SK-N-SH (cell line): Measurements from ENCODE around the gene SLC36A3. TPM values are rescaled to one million over a fixed set of nuclear protein-coding genes. Genes with fewer than 3 reads are reported as not detected.

Experiments used
- CTCF ChIA-PET: fragments of 300-600, 350-600 bp; formaldehyde crosslinking; extraction: SDS; loops from one replicate; lab custom pipeline; 2021; lab: Yijun Ruan, JAX
- POLR2A ChIA-PET: fragments of 350-600 bp; sonication (Branson Sonifier 250); formaldehyde crosslinking; extraction: SDS; loops from one replicate; lab custom pipeline; 2020; ENCODE audit warnings: antibody characterized with exemption, inconsistent platforms; lab: Yijun Ruan, JAX
- DNase-seq: peaks from one replicate; pipeline ENCODE4 v3.0.0; 2012
- H2AFZ ChIP-seq: fragments of 200-600 bp; sonication (generic); 2 replicates; pipeline ENCODE4 v1.8.1; 2016; ENCODE audit warnings: antibody characterized with exemption, mild to moderate bottlenecking, low read depth
- H3F3A ChIP-seq: fragments of 200-600 bp; sonication (generic); replicated peaks from 2 replicates; pipeline ENCODE3; 2016; ENCODE audit warnings: antibody characterized with exemption, mild to moderate bottlenecking; ENCODE audit not compliant: insufficient read depth
- H3K27ac ChIP-seq, 2 experiments: fragments of 200-500 bp in 1 of 2; fragments of 200-600 bp in 1 of 2; sonication (Bioruptor generic) in 1 of 2; sonication (generic), shearing (Covaris generic) in 1 of 2; 2 replicates each; pipeline versions ENCODE4 v1.5.1 to v1.6.1; 2014 to 2016; ENCODE audit warnings: low read depth in 2 of 2, inconsistent platforms in 1 of 2, low read length in 1 of 2, mild to moderate bottlenecking in 1 of 2, mixed read lengths in 1 of 2
- H3K27me3 ChIP-seq: fragments of 200-600 bp; sonication (generic), shearing (Covaris generic); 2 replicates; pipeline ENCODE4 v1.6.1; 2016; ENCODE audit warnings: mixed run types; ENCODE audit not compliant: insufficient read depth
- H3K36me3 ChIP-seq, 2 experiments: fragments of 200-500 bp in 1 of 2; fragments of 200-600 bp in 1 of 2; sonication (Bioruptor generic) in 1 of 2; sonication (generic) in 1 of 2; replicated peaks in 1 of 2; 2 replicates each; pipeline versions ENCODE3 to v1.5.1; 2014 to 2016; ENCODE audit warnings: low read length in 1 of 2, mild to moderate bottlenecking in 1 of 2; ENCODE audit not compliant: insufficient read depth in 2 of 2, control insufficient read depth in 1 of 2
- H3K4me1 ChIP-seq, 2 experiments: fragments of 200-500 bp in 1 of 2; fragments of 200-600 bp in 1 of 2; sonication (Bioruptor generic) in 1 of 2; sonication (generic), shearing (Covaris generic) in 1 of 2; 2 replicates each; pipeline versions ENCODE4 v1.5.1 to v1.6.1; 2014 to 2016; ENCODE audit warnings: low read depth in 1 of 2, low read length in 1 of 2, mixed run types in 1 of 2; ENCODE audit not compliant: insufficient read depth in 2 of 2, control insufficient read depth in 1 of 2
- H3K4me2 ChIP-seq: fragments of 200-600 bp; sonication (generic), shearing (Covaris generic); 2 replicates; pipeline ENCODE4 v1.6.1; 2017; ENCODE audit warnings: mixed run types
- H3K4me3 ChIP-seq, 2 experiments: fragments of 200-500 bp in 1 of 2; fragments of 200-600 bp in 1 of 2; sonication (Bioruptor generic) in 1 of 2; sonication (generic), shearing (Covaris generic) in 1 of 2; 2 replicates each; pipeline versions ENCODE4 v1.5.1 to v1.8.1; 2014 to 2016; ENCODE audit warnings: low read depth in 2 of 2, inconsistent platforms in 1 of 2, low read length in 1 of 2, mild to moderate bottlenecking in 1 of 2, mixed read lengths in 1 of 2, moderate library complexity in 1 of 2
- H3K79me2 ChIP-seq: fragments of 200-600 bp; sonication (generic); 2 replicates; pipeline ENCODE4 v1.8.1; 2017; ENCODE audit warnings: mild to moderate bottlenecking; ENCODE audit not compliant: insufficient read depth
- H3K9ac ChIP-seq: fragments of 200-600 bp; sonication (generic); 2 replicates; pipeline ENCODE4 v1.6.1; 2017; ENCODE audit warnings: mixed run types
- H3K9me2 ChIP-seq: fragments of 200-600 bp; sonication (generic); 2 replicates; pipeline ENCODE4 v1.6.1; 2017; ENCODE audit warnings: mixed run types
- H3K9me3 ChIP-seq: fragments of 200-600 bp; sonication (generic); 2 replicates; pipeline ENCODE4 v1.6.1; 2017; ENCODE audit warnings: mixed run types, mild to moderate bottlenecking, moderate library complexity
- H4K20me1 ChIP-seq: fragments of 200-600 bp; sonication (generic); 2 replicates; pipeline ENCODE4 v1.6.1; 2017; ENCODE audit warnings: mild to moderate bottlenecking, mixed run types; ENCODE audit not compliant: insufficient read depth
- CHD2 ChIP-seq: fragments of 150-350 bp; IDR thresholded peaks from 2 replicates; pipeline ENCODE4 v1.6.1; 2018; ENCODE audit warnings: low read length; ENCODE audit not compliant: partially characterized antibody
- ELF1 ChIP-seq: IDR thresholded peaks from 2 replicates; pipeline ENCODE4 v1.4.0; 2012
- EP300 ChIP-seq, 2 experiments: IDR thresholded peaks; 2 replicates each; pipeline versions ENCODE4 v1.4.0 to v1.6.1; 2012; ENCODE audit warnings: borderline replicate concordance in 1 of 2, low read depth in 1 of 2, low read length in 1 of 2
- EZH2phosphoT487 ChIP-seq: fragments of 200-600 bp; sonication (generic); IDR thresholded peaks from 2 replicates; pipeline ENCODE4 v1.6.1; 2017; ENCODE audit warnings: low read depth, mixed run types, mild to moderate bottlenecking, antibody characterized with exemption, moderate library complexity, borderline replicate concordance
- FOXJ3 ChIP-seq: sonication (generic); formaldehyde crosslinking; IDR thresholded peaks from 2 replicates; pipeline ENCODE4 v1.5.1; 2020; ENCODE audit warnings: mild to moderate bottlenecking, missing genetic modification reagents
- GABPA ChIP-seq: IDR thresholded peaks from 2 replicates; pipeline ENCODE4 v1.4.0; 2012; ENCODE audit warnings: low read depth, mild to moderate bottlenecking
- MEF2A ChIP-seq: IDR thresholded peaks from 2 replicates; pipeline ENCODE4 v1.4.0; 2012; ENCODE audit warnings: low read depth, borderline replicate concordance
- POLR2AphosphoS5 ChIP-seq: IDR thresholded peaks from 2 replicates; pipeline ENCODE4 v1.6.1; 2012; ENCODE audit warnings: low read depth, low read length
- RXRA ChIP-seq: IDR thresholded peaks from 2 replicates; pipeline ENCODE4 v1.4.0; 2012; ENCODE audit warnings: low read depth, mild to moderate bottlenecking, borderline replicate concordance
- TCF12 ChIP-seq: IDR thresholded peaks from 2 replicates; pipeline ENCODE4 v1.4.0; 2012
- USF1 ChIP-seq: IDR thresholded peaks from 2 replicates; pipeline ENCODE4 v1.4.0; 2012; ENCODE audit warnings: low read depth, borderline replicate concordance
- USF2 ChIP-seq: fragments of 150-350 bp; IDR thresholded peaks from 2 replicates; pipeline ENCODE4 v1.6.1; 2017; ENCODE audit warnings: antibody characterized with exemption, low read length, low read depth, borderline replicate concordance
- ZBTB33 ChIP-seq: IDR thresholded peaks from 2 replicates; pipeline ENCODE4 v1.4.0; 2012; ENCODE audit warnings: low read depth, borderline replicate concordance
- WGBS: methylation state at CpG from one replicate; pipeline ENCODE4 v1.1.6; 2017; ENCODE audit warnings: low lambda C conversion rate; 5-methylcytosine and 5-hydroxymethylcytosine counted together
- polyA plus RNA-seq, 3 experiments: library from polyadenylated mRNA; depleted of rRNA; stranded (reverse); fragments of >200 nt; gene quantifications; 2 replicates each; pipeline ENCODE4 v1.2.3, GENCODE V29; 2012
- TF ChIP-seq, protein P1 (sequence below): fragments of 200-600 bp; sonication (generic); IDR thresholded peaks from 2 replicates; pipeline ENCODE4 v1.6.1; 2017; ENCODE audit warnings: antibody characterized with exemption, mild to moderate bottlenecking, moderate library complexity
- TF ChIP-seq, protein P2 (sequence below): fragments of 150-350 bp; IDR thresholded peaks from 2 replicates; pipeline ENCODE4 v1.6.1; 2016; ENCODE audit warnings: mild to moderate bottlenecking, low read depth, low read length
- TF ChIP-seq, protein P3 (sequence below): IDR thresholded peaks from 2 replicates; pipeline ENCODE4; 2012

The SLC36A3 gene
- polyA plus RNA-seq, 1 of the 3 experiments (the other 2 are of a cell fraction): not detected

- Histone ChIP-seq H3K4me2 (no peak overlapping the region), H3K4me1 (no peaks in the 10 kb centered on the region), H3K27ac (no peak overlapping the region), H3F3A (no peaks in the 10 kb centered on the region), H3K9me2 (no peaks in the 10 kb centered on the region), H2AFZ (no peak overlapping the region), H3K9ac (no peak overlapping the region), H4K20me1 (no peaks in the 10 kb centered on the region), H3K4me3 (no peak overlapping the region), H3K9me3 (no peaks in the 10 kb centered on the region), H3K36me3 (no peaks in the 10 kb centered on the region), H3K27me3 (no peaks in the 10 kb centered on the region; the same call in 1 of the 2 replicates), H3K79me2 (no peaks in the 10 kb centered on the region)
- ChIA-PET CTCF (no interaction called here), POLR2A (no interaction called here)
- TF ChIP-seq FOXJ3 (CRISPR knock-in tag) (no peak), EP300 (IDR thresholded peaks at IDR 0.05; ENCODE audit: borderline replicate concordance in 1 of 2, low read depth in 1 of 2, low read length in 1 of 2) (no peak), MEF2A (no peak), ELF1 (no peak), CHD2 (no peak), USF2 (no peak), POLR2AphosphoS5 (no peak), EZH2phosphoT487 (no peak), GABPA (no peak), RXRA (no peak)
- TF ChIP-seq, protein P1, sequence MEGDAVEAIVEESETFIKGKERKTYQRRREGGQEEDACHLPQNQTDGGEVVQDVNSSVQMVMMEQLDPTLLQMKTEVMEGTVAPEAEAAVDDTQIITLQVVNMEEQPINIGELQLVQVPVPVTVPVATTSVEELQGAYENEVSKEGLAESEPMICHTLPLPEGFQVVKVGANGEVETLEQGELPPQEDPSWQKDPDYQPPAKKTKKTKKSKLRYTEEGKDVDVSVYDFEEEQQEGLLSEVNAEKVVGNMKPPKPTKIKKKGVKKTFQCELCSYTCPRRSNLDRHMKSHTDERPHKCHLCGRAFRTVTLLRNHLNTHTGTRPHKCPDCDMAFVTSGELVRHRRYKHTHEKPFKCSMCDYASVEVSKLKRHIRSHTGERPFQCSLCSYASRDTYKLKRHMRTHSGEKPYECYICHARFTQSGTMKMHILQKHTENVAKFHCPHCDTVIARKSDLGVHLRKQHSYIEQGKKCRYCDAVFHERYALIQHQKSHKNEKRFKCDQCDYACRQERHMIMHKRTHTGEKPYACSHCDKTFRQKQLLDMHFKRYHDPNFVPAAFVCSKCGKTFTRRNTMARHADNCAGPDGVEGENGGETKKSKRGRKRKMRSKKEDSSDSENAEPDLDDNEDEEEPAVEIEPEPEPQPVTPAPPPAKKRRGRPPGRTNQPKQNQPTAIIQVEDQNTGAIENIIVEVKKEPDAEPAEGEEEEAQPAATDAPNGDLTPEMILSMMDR: no peak
- TF ChIP-seq, protein P2, sequence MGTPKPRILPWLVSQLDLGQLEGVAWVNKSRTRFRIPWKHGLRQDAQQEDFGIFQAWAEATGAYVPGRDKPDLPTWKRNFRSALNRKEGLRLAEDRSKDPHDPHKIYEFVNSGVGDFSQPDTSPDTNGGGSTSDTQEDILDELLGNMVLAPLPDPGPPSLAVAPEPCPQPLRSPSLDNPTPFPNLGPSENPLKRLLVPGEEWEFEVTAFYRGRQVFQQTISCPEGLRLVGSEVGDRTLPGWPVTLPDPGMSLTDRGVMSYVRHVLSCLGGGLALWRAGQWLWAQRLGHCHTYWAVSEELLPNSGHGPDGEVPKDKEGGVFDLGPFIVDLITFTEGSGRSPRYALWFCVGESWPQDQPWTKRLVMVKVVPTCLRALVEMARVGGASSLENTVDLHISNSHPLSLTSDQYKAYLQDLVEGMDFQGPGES: no peak
- 0% methylated on average over 4 of the region's 4 CpGs for WGBS
- no peak for DNase-seq
Observed at GRCh38 chr5:151338734-151339133, 35.2 kb upstream of the SLC36A3 start.

- CTCF ChIA-PET: no interaction called here
- WGBS: 38% methylated on average over 2 of the region's 2 CpGs
- Histone ChIP-seq H3K9me3 (no peaks in the 10 kb centered on the region), H3F3A (no peaks in the 10 kb centered on the region), H3K4me2 (no peak overlapping the region), H3K4me1 (no peaks in the 10 kb centered on the region), H4K20me1 (no peaks in the 10 kb centered on the region), H3K27me3 (no peaks in the 10 kb centered on the region; the same call in 1 of the 2 replicates), H3K4me3 (no peak overlapping the region), H3K9ac (no peak overlapping the region), H3K9me2 (no peaks in the 10 kb centered on the region), H2AFZ (no peak overlapping the region), H3K27ac (no peak overlapping the region), H3K79me2 (no peaks in the 10 kb centered on the region), H3K36me3 (no peaks in the 10 kb centered on the region)
- POLR2A ChIA-PET: no interaction called here
- TF ChIP-seq FOXJ3 (CRISPR knock-in tag): no peak
- no peak for TF ChIP-seq TCF12
- no peak for TF ChIP-seq USF1
- TF ChIP-seq, protein P3, sequence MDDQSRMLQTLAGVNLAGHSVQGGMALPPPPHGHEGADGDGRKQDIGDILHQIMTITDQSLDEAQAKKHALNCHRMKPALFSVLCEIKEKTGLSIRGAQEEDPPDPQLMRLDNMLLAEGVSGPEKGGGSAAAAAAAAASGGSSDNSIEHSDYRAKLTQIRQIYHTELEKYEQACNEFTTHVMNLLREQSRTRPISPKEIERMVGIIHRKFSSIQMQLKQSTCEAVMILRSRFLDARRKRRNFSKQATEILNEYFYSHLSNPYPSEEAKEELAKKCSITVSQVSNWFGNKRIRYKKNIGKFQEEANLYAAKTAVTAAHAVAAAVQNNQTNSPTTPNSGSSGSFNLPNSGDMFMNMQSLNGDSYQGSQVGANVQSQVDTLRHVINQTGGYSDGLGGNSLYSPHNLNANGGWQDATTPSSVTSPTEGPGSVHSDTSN: no peak
- no peak for TF ChIP-seq EP300 (IDR thresholded peaks at IDR 0.05; ENCODE audit: borderline replicate concordance in 1 of 2, low read depth in 1 of 2, low read length in 1 of 2)
- TF ChIP-seq ZBTB33: no peak
- no peak for DNase-seq
Observed at GRCh38 chr5:151332857-151333256, 29.3 kb upstream of the SLC36A3 start.
